Measurements from ENCODE around the gene AK8. TPM values are rescaled to one million over a fixed set of nuclear protein-coding genes. Genes with fewer than 3 reads are reported as not detected.

The AK8 gene
- total RNA-seq, 2 experiments from 2014 or later = 0.27 TPM; not detected in 1

DNA sequence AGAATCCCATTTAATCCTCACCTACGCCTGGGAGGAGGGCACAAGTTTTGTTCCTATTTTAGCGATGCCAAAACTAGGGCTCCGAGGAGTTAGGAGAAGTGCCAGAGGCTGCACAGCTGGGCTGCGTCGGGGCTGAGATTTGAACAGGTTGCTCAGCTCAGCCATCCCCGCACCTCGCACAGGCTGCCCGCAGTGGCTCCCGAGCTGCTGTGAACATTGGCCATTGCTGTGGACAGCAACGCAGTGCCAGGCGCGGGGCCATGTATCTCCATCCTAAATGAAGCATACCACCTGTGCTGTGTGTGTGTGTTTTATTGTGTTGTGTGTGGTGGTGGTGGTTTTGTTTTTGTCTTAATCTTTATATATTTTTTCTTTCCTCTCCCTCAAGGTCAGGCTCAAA lies 52.0 kb downstream of the AK8 start:
- POLR2A ChIA-PET = interaction anchor here (0.7 kb wide), 1 partner anchor 55 kb away, joined by 3 read pairs; no protein-coding TSS in a partner anchor
- Histone ChIP-seq H3K27ac (ENCODE audit: low read depth, low read length, poor library complexity, severe bottlenecking) (no peak overlapping the region), H3K79me2 (ENCODE audit: insufficient read depth, low read depth, low read length) (no peaks in the 10 kb centered on the region), H3K9me3 (ENCODE audit: low read length) (no peaks in the 10 kb centered on the region), H3K9me2 (ENCODE audit: insufficient read depth, low read length) (no peaks in the 10 kb centered on the region), H3K4me1 (ENCODE audit: insufficient read depth, low read length, poor library complexity, severe bottlenecking) (no peaks in the 10 kb centered on the region), H3K4me2 (ENCODE audit: low read length) (no peak overlapping the region), H4K20me1 (ENCODE audit: insufficient read depth, low read length) (no peaks in the 10 kb centered on the region), H2AFZ (ENCODE audit: low read length) (no peak overlapping the region), H3K4me3 (ENCODE audit: low read depth, low read length, poor library complexity, severe bottlenecking) (no peak overlapping the region), H3K36me3 (ENCODE audit: insufficient read depth, low read length) (no peaks in the 10 kb centered on the region)
- no peak for TF ChIP-seq EZH2phosphoT487 (IDR thresholded peaks at IDR 0.05; ENCODE audit: borderline replicate concordance, low read depth, low read length)
- TF ChIP-seq, protein P1, sequence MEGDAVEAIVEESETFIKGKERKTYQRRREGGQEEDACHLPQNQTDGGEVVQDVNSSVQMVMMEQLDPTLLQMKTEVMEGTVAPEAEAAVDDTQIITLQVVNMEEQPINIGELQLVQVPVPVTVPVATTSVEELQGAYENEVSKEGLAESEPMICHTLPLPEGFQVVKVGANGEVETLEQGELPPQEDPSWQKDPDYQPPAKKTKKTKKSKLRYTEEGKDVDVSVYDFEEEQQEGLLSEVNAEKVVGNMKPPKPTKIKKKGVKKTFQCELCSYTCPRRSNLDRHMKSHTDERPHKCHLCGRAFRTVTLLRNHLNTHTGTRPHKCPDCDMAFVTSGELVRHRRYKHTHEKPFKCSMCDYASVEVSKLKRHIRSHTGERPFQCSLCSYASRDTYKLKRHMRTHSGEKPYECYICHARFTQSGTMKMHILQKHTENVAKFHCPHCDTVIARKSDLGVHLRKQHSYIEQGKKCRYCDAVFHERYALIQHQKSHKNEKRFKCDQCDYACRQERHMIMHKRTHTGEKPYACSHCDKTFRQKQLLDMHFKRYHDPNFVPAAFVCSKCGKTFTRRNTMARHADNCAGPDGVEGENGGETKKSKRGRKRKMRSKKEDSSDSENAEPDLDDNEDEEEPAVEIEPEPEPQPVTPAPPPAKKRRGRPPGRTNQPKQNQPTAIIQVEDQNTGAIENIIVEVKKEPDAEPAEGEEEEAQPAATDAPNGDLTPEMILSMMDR (conservative IDR thresholded peaks at IDR 0.05; ENCODE audit: low read length) = no peak
- BruUV-seq (replicated peaks) = no TSS peak
- no peak for DNase-seq (ENCODE audit: low spot score)
- intact Hi-C loops (cut with micrococcal nuclease; ENCODE audit: unreplicated experiment) = no loop called here
- CTCF ChIA-PET (ENCODE audit: unreplicated experiment) = no interaction called here

DNA sequence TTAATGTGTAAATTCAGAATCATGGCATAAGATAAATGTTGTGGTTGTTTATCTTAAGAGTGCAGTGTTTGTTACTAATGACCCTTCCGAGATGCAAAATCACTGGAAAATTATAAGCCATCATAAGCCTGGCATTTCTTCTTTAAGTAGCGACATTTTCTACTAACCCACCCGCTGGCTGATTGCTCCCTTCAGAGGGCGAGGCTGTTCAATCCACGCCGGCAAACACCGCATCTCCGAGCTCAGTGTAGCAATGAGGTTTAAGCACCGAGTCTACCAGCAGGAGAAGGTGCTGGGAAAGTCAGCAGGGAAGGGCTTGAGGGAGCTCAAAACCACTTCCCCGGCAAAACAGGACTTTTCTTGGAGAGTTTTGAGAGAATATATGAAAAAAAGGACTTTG lies 52.7 kb downstream of the AK8 start:
- Histone ChIP-seq H2AFZ (ENCODE audit: low read length) (no peak overlapping the region), H3K4me1 (ENCODE audit: insufficient read depth, low read length, poor library complexity, severe bottlenecking) (no peaks in the 10 kb centered on the region), H3K4me3 (ENCODE audit: low read depth, low read length, poor library complexity, severe bottlenecking) (no peak overlapping the region), H3K27ac (ENCODE audit: low read depth, low read length, poor library complexity, severe bottlenecking) (no peak overlapping the region), H3K79me2 (ENCODE audit: insufficient read depth, low read depth, low read length) (no peaks in the 10 kb centered on the region), H4K20me1 (ENCODE audit: insufficient read depth, low read length) (no peaks in the 10 kb centered on the region), H3K36me3 (ENCODE audit: insufficient read depth, low read length) (no peaks in the 10 kb centered on the region), H3K4me2 (ENCODE audit: low read length) (no peak overlapping the region), H3K9me2 (ENCODE audit: insufficient read depth, low read length) (no peaks in the 10 kb centered on the region), H3K9me3 (ENCODE audit: low read length) (no peaks in the 10 kb centered on the region)
- intact Hi-C loops (cut with micrococcal nuclease; ENCODE audit: unreplicated experiment) = no loop called here
- TF ChIP-seq, protein P1 (conservative IDR thresholded peaks at IDR 0.05; ENCODE audit: low read length) = no peak
- no peak for TF ChIP-seq EZH2phosphoT487 (IDR thresholded peaks at IDR 0.05; ENCODE audit: borderline replicate concordance, low read depth, low read length)
- no TSS peak for BruUV-seq (replicated peaks)
- ChIA-PET CTCF (ENCODE audit: unreplicated experiment) (no interaction called here), POLR2A (no interaction called here)
- DNase-seq (ENCODE audit: low spot score) = no peak

DNA sequence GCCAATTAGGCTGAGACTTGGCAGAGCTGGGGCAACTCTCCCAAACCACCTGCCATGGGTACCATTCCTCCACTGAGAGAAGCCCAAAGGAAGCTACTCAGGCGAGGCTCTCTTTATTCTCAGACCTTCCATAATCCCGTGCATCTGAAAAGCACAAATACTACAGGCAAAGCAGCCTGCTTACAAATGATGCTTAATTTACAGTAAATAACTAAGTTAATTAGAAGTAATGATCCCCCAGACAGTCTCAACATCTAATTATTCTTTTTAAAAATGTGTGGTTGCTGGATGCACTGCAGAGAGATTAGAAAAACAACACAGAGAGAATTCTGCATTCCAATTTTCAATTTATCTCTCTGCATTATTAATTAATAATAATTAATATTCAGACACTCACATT lies 53.1 kb downstream of the AK8 start:
- Histone ChIP-seq H3K4me3 (ENCODE audit: low read depth, low read length, poor library complexity, severe bottlenecking) (no peak overlapping the region), H2AFZ (ENCODE audit: low read length) (no peak overlapping the region), H3K27ac (ENCODE audit: low read depth, low read length, poor library complexity, severe bottlenecking) (no peak overlapping the region), H3K79me2 (ENCODE audit: insufficient read depth, low read depth, low read length) (no peaks in the 10 kb centered on the region), H3K36me3 (ENCODE audit: insufficient read depth, low read length) (no peaks in the 10 kb centered on the region), H3K4me1 (ENCODE audit: insufficient read depth, low read length, poor library complexity, severe bottlenecking) (no peaks in the 10 kb centered on the region), H3K9me2 (ENCODE audit: insufficient read depth, low read length) (no peaks in the 10 kb centered on the region), H3K9me3 (ENCODE audit: low read length) (no peaks in the 10 kb centered on the region), H3K4me2 (ENCODE audit: low read length) (no peak overlapping the region), H4K20me1 (ENCODE audit: insufficient read depth, low read length) (no peaks in the 10 kb centered on the region)
- intact Hi-C loops (cut with micrococcal nuclease; ENCODE audit: unreplicated experiment) = no loop called here
- TF ChIP-seq EZH2phosphoT487 (IDR thresholded peaks at IDR 0.05; ENCODE audit: borderline replicate concordance, low read depth, low read length) = no peak
- TF ChIP-seq, protein P1 (conservative IDR thresholded peaks at IDR 0.05; ENCODE audit: low read length) = no peak
- BruUV-seq (replicated peaks) = no TSS peak
- no peak for DNase-seq (ENCODE audit: low spot score)
- POLR2A ChIA-PET = no interaction called here
- CTCF ChIA-PET (ENCODE audit: unreplicated experiment) = no interaction called here

All from OCI-LY7 (cell line).